ENCODE data around the gene TUBE1. TPM values are rescaled to one million over a fixed set of nuclear protein-coding genes. Genes with fewer than 3 reads are reported as not detected.
A peak's percentile ranks its signal among the peaks of the same experiment; 100 is the strongest.
"Not testable (repeated sequence)": the region's sequence is repeated elsewhere in the genome, so short reads cannot be mapped to it uniquely, and the experiment has no call there.

TUBE1 gene
- total and polyA plus RNA-seq, 5 donors, result 21.4 to 36.9 (median 27.6) TPM

DNA sequence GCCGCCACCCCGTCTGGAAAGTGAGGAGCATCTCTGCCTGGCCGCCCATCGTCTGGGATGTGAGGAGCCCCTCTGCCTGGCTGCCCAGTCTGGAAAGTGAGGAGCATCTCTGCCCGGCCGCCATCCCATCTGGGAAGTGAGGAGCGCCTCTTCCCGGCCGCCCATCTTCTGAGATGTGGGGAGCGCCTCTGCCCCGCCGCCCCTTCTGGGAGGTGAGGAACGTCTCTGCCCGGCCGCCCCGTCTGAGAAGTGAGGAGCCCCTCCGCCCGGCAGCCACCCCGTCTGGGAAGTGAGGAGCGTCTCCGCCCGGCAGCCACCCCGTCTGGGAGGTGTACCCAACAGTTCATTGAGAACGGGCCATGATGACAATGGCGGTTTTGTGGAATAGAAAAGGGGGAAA is 39.8 kb downstream of the TUBE1 start:
- 95% methylated on average over 25 of the region's 25 CpGs for WGBS
- H3K27ac ChIP-seq (ENCODE audit: low read length), result not testable (repeated sequence)
- intact Hi-C loops (cut with DNase I), result loop anchor here in 1 of 4 donors (10.0 kb wide), 1 partner anchor 333 kb away; no protein-coding TSS in a partner anchor

DNA sequence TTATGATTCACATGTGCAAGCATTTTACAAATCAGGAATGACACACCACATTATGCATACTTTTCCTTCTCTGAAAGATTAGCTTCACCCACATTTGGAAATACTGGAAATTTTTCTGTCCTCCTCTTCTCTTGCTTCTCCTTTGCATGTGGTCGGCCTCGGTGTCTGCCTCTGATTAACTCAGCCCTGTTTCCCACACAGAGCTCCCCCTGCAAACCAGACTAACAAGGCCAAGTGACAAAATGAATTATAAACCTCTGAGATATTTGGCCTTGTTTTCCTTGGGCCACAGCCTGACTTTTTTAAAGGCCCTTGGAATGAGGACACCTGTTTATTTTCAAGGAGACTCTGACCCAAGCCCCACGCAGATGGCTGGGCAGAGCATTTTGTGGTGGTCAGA is 42.4 kb downstream of the TUBE1 start:
- Histone ChIP-seq H3K27me3 (ENCODE audit: control insufficient read depth, insufficient read depth) (no peaks in the 10 kb centered on the region), H3K9me3 (ENCODE audit: control insufficient read depth, low read length) (no peaks in the 10 kb centered on the region), H3K4me1 (ENCODE audit: control insufficient read depth, insufficient read depth, low read length) (no peaks in the 10 kb centered on the region), H3K27ac (ENCODE audit: low read length) (peak overlapping the region; percentile 53), H3K4me3 (ENCODE audit: low read length) (no peak overlapping the region)
- intact Hi-C loops (cut with DNase I), result loop anchor here in 2 of 4 donors (5.0 to 10.0 kb wide), 2 partner anchors 330 to 338 kb away; no protein-coding TSS in a partner anchor
- 61% methylated on average over 3 of the region's 3 CpGs for WGBS
- ATAC-seq (no peak), DNase-seq (no peak)

More for the DNA sequence above, 39.8 kb downstream of the TUBE1 start:
- not testable (repeated sequence) for ATAC-seq; DNase-seq; H3K4me3 ChIP-seq (ENCODE audit: low read length); H3K4me1 ChIP-seq (ENCODE audit: control insufficient read depth, insufficient read depth, low read length); H3K27me3 ChIP-seq (ENCODE audit: control insufficient read depth, insufficient read depth); H3K9me3 ChIP-seq (ENCODE audit: control insufficient read depth, low read length)

DNA sequence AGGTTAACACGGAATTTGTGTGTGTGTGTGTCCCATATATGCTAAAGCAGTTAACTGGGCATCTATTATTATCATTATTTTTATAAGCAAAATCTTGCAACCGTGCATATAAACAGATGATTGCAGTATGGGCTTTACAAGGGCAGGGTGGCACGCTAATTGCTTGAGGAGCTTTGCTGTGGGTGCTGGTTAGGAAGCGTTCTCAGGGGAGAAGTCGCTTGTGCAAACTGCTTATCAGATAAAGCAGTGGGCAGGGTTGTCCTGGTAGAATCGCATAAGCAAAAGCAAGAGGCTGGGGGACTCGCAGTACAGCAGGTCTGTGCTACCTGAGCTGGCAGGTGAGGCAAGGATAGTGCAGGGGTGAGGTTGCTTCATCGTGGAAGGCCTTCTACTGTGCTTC is 43.1 kb downstream of the TUBE1 start:
- Histone ChIP-seq H3K27me3 (ENCODE audit: control insufficient read depth, insufficient read depth) (no peaks in the 10 kb centered on the region), H3K4me1 (ENCODE audit: control insufficient read depth, insufficient read depth, low read length) (no peaks in the 10 kb centered on the region), H3K27ac (ENCODE audit: low read length) (no peak overlapping the region), H3K4me3 (ENCODE audit: low read length) (no peak overlapping the region), H3K9me3 (ENCODE audit: control insufficient read depth, low read length) (no peaks in the 10 kb centered on the region)
- 69% methylated on average over 8 of the region's 8 CpGs for WGBS
- intact Hi-C loops (cut with DNase I), result loop anchor here in 2 of 4 donors (5.0 to 10.0 kb wide), 2 partner anchors 329 to 337 kb away; no protein-coding TSS in a partner anchor
- DNase-seq (no peak), ATAC-seq (no peak)

DNA sequence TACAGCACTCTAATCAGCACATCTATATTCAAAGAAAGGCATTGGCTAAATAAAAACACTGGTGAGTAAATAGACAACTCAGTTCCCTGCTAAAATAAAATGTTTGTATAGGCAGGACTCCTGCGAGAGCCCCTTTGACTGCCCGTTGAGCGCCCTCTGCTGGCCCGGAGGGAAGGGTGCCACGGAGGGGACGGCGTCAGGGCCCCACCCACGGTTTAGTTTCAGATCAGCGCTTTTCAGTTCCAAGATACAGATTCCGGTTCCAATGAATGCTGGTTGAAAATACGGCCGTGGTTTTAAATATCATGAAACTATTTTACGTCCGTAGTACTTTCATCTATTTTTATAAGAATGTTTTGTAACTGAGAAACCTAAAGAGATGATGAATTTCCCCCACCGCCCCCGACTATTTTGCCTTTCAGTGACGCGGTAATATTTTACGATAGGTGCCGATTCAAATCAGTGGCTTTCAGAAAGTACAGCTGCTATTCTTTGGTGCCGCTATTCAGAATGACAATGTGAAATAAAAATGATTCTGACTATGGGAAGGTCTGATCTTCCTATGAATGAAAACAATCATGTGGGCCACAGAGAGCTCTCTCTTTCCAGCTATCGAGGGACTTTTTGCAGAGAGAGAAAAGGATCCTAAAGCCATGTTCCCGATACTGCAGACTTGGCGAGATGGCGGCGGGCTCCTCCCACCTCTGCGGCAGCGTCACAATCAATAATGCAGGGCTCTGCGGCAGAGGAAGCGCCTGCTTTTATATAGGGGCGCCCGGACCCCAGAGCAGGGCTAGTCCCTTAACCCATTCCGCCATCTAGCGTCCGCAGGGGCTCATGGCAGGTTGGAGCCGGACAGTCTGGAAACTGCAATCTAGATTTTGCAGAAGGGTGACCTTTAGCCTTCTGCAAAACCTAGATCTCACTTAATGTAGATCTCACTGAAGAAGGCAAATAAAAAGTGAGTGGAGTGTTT is 44.0 kb downstream of the TUBE1 start:
- peak overlapping the region; percentile 85 for H3K4me3 ChIP-seq (ENCODE audit: low read length)
- no peaks in the 10 kb centered on the region for H3K27me3 ChIP-seq (ENCODE audit: control insufficient read depth, insufficient read depth)
- H3K27ac ChIP-seq (ENCODE audit: low read length), result peak overlapping the region; percentile 57
- DNase-seq, result peak; percentile 88 to 94 (median 94)
- ATAC-seq, result peak; percentile 96
- no peaks in the 10 kb centered on the region for H3K9me3 ChIP-seq (ENCODE audit: control insufficient read depth, low read length)
- WGBS, result under 1% methylated on average over 36 of the region's 36 CpGs
- intact Hi-C loops (cut with DNase I), result loop anchor here in 3 of 4 donors (2.0 to 10.0 kb wide), 3 partner anchors 329 to 336 kb away; no protein-coding TSS in a partner anchor
- H3K4me1 ChIP-seq (ENCODE audit: control insufficient read depth, insufficient read depth, low read length), result no peaks in the 10 kb centered on the region

DNA sequence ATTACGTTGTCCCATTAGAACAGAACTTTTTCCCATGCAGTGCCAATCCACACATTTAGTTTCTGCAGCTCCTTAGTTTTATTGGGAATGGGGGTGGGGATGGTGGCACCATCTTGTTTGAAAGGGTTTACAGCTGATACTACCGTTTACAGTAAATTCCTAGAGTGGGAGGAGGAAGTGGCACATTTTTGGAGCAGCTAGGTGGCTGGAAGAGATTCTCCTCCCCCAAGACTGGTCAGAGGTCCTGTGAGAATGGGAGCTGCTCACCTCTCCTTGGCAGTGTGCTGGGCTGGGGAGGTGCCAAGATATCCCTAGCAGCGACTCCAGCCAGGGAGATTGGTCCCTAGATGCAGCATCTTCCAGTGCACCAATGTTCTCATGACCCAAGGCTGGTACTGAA is 45.7 kb downstream of the TUBE1 start:
- no peaks in the 10 kb centered on the region for H3K4me1 ChIP-seq (ENCODE audit: control insufficient read depth, insufficient read depth, low read length)
- intact Hi-C loops (cut with DNase I), result loop anchor here in 2 of 4 donors (5.0 to 10.0 kb wide), 2 partner anchors 327 to 334 kb away; no protein-coding TSS in a partner anchor
- DNase-seq (no peak), ATAC-seq (no peak)
- no peak overlapping the region for H3K4me3 ChIP-seq (ENCODE audit: low read length)
- no peaks in the 10 kb centered on the region for H3K27me3 ChIP-seq (ENCODE audit: control insufficient read depth, insufficient read depth)
- no peaks in the 10 kb centered on the region for H3K9me3 ChIP-seq (ENCODE audit: control insufficient read depth, low read length)
- no peak overlapping the region for H3K27ac ChIP-seq (ENCODE audit: low read length)
- WGBS, result 53% methylated on average over 3 of the region's 3 CpGs

DNA sequence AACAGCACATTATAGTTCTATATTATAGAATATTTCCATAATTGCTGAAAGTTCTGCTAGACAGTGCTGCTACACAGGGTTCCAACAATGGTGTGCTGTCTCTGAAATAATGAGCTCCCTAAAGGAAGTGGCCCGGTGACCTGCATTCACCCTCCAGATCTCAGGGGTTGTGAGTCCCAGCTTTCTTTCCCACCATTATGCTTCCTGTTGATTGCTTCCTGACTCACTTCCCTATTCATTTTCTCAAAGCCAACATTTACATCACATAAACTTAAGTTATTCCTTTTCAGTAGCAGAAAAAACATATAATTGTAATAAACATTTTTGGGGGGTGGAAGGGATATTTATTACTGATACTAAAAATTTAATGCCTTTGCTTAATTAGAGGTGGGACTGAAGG is 46.3 kb downstream of the TUBE1 start:
- WGBS, result 46% methylated on average over 1 of the region's 1 CpG
- Histone ChIP-seq H3K27me3 (ENCODE audit: control insufficient read depth, insufficient read depth) (no peaks in the 10 kb centered on the region), H3K9me3 (ENCODE audit: control insufficient read depth, low read length) (no peaks in the 10 kb centered on the region), H3K4me3 (ENCODE audit: low read length) (no peak overlapping the region), H3K4me1 (ENCODE audit: control insufficient read depth, insufficient read depth, low read length) (peaks cover 2% of the 10 kb centered on the region), H3K27ac (ENCODE audit: low read length) (no peak overlapping the region)
- intact Hi-C loops (cut with DNase I), result loop anchor here in 2 of 4 donors (5.0 to 10.0 kb wide), 2 partner anchors 326 to 334 kb away; no protein-coding TSS in a partner anchor
- no peak for DNase-seq
- no peak for ATAC-seq

DNA sequence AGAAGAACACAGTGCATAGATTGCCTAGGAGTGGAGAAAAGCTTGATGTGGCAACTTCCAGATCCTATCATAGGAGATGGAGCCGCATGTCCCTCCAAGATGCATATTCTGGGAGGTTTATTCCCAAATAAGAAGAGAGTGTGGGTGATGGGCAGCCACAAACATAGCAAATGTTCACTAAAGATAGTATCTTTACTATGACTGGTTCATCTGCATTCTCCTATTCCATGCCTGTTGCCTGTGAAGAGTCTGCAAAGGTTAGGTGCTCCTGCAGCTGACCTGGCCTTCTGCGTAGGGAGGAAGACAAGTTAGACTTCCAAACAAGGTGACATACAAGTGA is 47.9 kb downstream of the TUBE1 start:
- DNase-seq (no peak), ATAC-seq (no peak)
- no peak overlapping the region for H3K27ac ChIP-seq (ENCODE audit: low read length)
- peaks cover 2% of the 10 kb centered on the region for H3K4me1 ChIP-seq (ENCODE audit: control insufficient read depth, insufficient read depth, low read length)
- H3K9me3 ChIP-seq (ENCODE audit: control insufficient read depth, low read length), result no peaks in the 10 kb centered on the region
- no peaks in the 10 kb centered on the region for H3K27me3 ChIP-seq (ENCODE audit: control insufficient read depth, insufficient read depth)
- 77% methylated on average over 2 of the region's 2 CpGs for WGBS
- no peak overlapping the region for H3K4me3 ChIP-seq (ENCODE audit: low read length)
- intact Hi-C loops (cut with DNase I), result no loop called here

DNA sequence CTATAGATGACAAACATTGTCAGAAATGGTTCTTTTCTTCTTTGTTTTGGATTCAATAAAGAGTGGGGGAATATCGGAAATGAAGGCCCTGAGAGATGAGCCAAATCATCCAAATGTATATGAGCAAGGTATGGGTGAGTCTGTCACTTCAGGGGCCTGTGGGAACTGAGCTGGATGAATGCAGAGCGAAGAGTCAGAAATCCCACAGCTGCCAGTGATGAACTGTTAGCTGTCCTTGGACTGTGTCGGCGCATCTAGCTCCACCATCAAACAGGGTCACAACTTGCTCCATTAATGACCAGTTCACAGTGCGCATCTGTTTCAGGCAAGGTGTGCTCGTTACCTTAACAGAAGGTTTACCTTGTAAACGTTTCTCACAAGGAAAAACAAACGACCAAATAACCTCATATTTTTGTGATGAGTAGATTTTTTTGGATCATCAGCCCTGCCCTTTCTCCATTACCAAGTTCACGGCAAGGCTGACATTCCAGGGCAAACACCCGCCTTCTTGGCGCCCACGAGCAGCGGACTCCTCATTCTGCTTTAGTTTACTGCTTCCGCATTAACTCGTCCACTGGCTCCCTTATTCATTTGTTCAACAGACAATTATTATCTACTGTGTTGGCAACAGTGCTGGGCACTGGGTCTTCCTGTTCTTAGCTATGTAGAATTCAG is 48.4 kb downstream of the TUBE1 start:
- Histone ChIP-seq H3K4me3 (ENCODE audit: low read length) (no peak overlapping the region), H3K9me3 (ENCODE audit: control insufficient read depth, low read length) (no peaks in the 10 kb centered on the region), H3K27me3 (ENCODE audit: control insufficient read depth, insufficient read depth) (no peaks in the 10 kb centered on the region), H3K27ac (ENCODE audit: low read length) (no peak overlapping the region), H3K4me1 (ENCODE audit: control insufficient read depth, insufficient read depth, low read length) (peaks cover 2% of the 10 kb centered on the region)
- ATAC-seq (no peak), DNase-seq (no peak)
- WGBS, result 86% methylated on average over 15 of the region's 15 CpGs
- intact Hi-C loops (cut with DNase I), result no loop called here

DNA sequence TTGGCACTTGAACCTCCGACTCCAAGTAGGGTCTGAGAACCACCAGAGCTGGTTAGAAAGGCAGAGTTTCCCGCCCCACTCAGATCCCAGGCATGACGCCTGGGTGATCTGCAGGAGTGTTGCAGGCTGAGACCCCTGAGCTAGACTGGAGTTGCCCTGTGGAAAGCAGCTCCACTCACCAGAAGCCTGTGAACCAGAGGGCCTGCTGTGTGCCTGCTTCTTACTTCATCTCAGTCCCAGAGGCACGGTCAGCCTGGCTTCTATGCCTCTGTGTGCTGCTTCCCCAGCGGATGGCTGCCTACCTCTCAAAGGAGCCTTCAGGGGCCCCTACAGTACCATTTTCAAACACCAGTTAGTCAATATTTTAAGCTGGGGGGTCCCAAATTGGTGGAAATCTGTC is 49.0 kb downstream of the TUBE1 start:
- Histone ChIP-seq H3K27me3 (ENCODE audit: control insufficient read depth, insufficient read depth) (no peaks in the 10 kb centered on the region), H3K27ac (ENCODE audit: low read length) (peak overlapping the region; percentile 92), H3K9me3 (ENCODE audit: control insufficient read depth, low read length) (no peaks in the 10 kb centered on the region), H3K4me1 (ENCODE audit: control insufficient read depth, insufficient read depth, low read length) (peaks cover 2% of the 10 kb centered on the region), H3K4me3 (ENCODE audit: low read length) (no peak overlapping the region)
- intact Hi-C loops (cut with DNase I), result no loop called here
- ATAC-seq (peak; percentile 24 to 32), DNase-seq (peak in 2 of 3 donors; percentile 47 to 76)
- WGBS, result 62% methylated on average over 5 of the region's 5 CpGs

DNA sequence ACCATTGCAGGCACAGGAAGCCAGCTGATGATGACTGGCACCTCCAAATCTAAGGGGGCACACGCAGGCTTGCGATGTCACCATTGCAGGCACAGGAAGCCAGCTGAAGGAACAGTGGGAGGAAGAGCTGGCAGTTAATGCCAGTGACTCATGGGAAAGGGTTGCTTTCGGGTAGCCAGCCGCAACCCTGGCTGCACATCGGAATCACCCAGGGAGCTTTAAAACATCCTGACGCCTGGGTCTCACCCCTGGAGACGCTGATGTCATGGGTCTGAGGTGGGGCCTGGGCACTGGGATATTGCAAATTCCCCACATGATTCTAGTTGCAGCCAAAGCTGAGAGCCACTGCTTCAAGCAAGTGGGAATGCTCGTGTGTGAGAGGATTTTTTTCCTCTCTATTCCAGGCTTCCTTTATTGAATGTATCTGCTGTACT is 49.5 kb downstream of the TUBE1 start:
- Histone ChIP-seq H3K4me3 (ENCODE audit: low read length) (no peak overlapping the region), H3K27me3 (ENCODE audit: control insufficient read depth, insufficient read depth) (no peaks in the 10 kb centered on the region), H3K27ac (ENCODE audit: low read length) (peak overlapping the region; percentile 92), H3K9me3 (ENCODE audit: control insufficient read depth, low read length) (no peaks in the 10 kb centered on the region), H3K4me1 (ENCODE audit: control insufficient read depth, insufficient read depth, low read length) (peaks cover 2% of the 10 kb centered on the region)
- WGBS, result 44% methylated on average over 8 of the region's 8 CpGs
- DNase-seq (peak; percentile 87 to 91 (median 88)), ATAC-seq (peak; percentile 90 to 94)
- intact Hi-C loops (cut with DNase I), result no loop called here

Measured in right cardiac atrium (tissue), 5 donors.